B cell (primary cell): ENCODE measurements around the gene MYOD1. TPM values are rescaled to one million over a fixed set of nuclear protein-coding genes. Genes with fewer than 3 reads are reported as not detected.

ENCODE experiments used
- ATAC-seq: fragments of 200-7000 bp; cut with Tn5 transposase; one replicate; pipeline ENCODE4 v1.10.0; 2021; ENCODE audit warnings: low read depth, mild to moderate bottlenecking, moderate number of reproducible peaks, moderate library complexity
- CTCF ChIA-PET: fragments of 350-600 bp; sonication (Branson Sonifier 250); formaldehyde crosslinking; loops from one replicate; lab custom pipeline; 2021; ENCODE audit warnings: antibody characterized with exemption, inconsistent platforms; lab: Charles Lee
- POLR2A ChIA-PET: fragments of 350-600 bp; sonication (Branson Sonifier 250); formaldehyde crosslinking; loops from one replicate; lab custom pipeline; 2021; ENCODE audit warnings: antibody characterized with exemption; lab: Charles Lee
- DNase-seq: peaks from one replicate; pipeline ENCODE4 v3.0.0; 2013
- H2AFZ ChIP-seq: 2 replicates; pipeline ENCODE4 v1.6.1; 2012; ENCODE audit warnings: mild to moderate bottlenecking, low read depth, low read length; ENCODE audit not compliant: insufficient read depth, poor library complexity, severe bottlenecking
- H3K27ac ChIP-seq, 2 donors: 1 replicate in 1 of 2; 2 replicates in 1 of 2; pipeline ENCODE4 v1.5.1; 2012 to 2013; ENCODE audit warnings: low read length in 2 of 2, mild to moderate bottlenecking in 2 of 2, moderate library complexity in 1 of 2
- H3K27me3 ChIP-seq, 4 experiments: fragments of 200-600 bp in 1 of 4; sonication (generic) in 1 of 4; replicated peaks in 1 of 4; 1 replicate in 2 of 4; 2 replicates in 2 of 4; pipeline versions ENCODE4 v1.6.1 to v1.7.0; 2013 to 2016; ENCODE audit warnings: low read length in 3 of 4, mild to moderate bottlenecking in 2 of 4, mixed read lengths in 1 of 4, moderate library complexity in 1 of 4; ENCODE audit not compliant: insufficient read depth in 4 of 4, control insufficient read depth in 3 of 4; ENCODE audit errors: control extremely low read depth in 1 of 4
- H3K36me3 ChIP-seq, 2 experiments: replicated peaks in 1 of 2; 1 replicate in 1 of 2; 2 replicates in 1 of 2; pipeline versions ENCODE4 v1.6.1 to v1.7.1; 2013; ENCODE audit warnings: low read length in 1 of 2; ENCODE audit not compliant: insufficient read depth in 2 of 2, control insufficient read depth in 1 of 2; ENCODE audit errors: control extremely low read depth in 1 of 2, extremely low read depth in 1 of 2
- H3K4me1 ChIP-seq, 2 donors: fragments of 200-600 bp in 1 of 2; sonication (generic) in 1 of 2; 1 replicate in 1 of 2; 2 replicates in 1 of 2; pipeline versions ENCODE4 v1.5.1 to v1.6.1; 2013 to 2017; ENCODE audit warnings: low read length in 2 of 2; ENCODE audit not compliant: control insufficient read depth in 2 of 2, insufficient read depth in 2 of 2
- H3K4me2 ChIP-seq: replicated peaks from 2 replicates; pipeline ENCODE3; 2012; ENCODE audit warnings: mild to moderate bottlenecking, low read depth, low read length; ENCODE audit not compliant: poor library complexity, severe bottlenecking
- H3K4me3 ChIP-seq, 5 experiments: fragments of 200-600 bp in 1 of 5; sonication (generic) in 1 of 5; 1 replicate in 3 of 5; 2 replicates in 2 of 5; pipeline versions ENCODE4 v1.5.1 to v1.7.0; 2011 to 2016; ENCODE audit warnings: low read length in 4 of 5, mild to moderate bottlenecking in 4 of 5, low read depth in 2 of 5, control low read depth in 1 of 5, moderate library complexity in 1 of 5; ENCODE audit not compliant: insufficient read depth in 1 of 5; ENCODE audit errors: control extremely low read depth in 1 of 5, extremely low read depth in 1 of 5
- H3K79me2 ChIP-seq: fragments of 200-600 bp; sonication (generic); one replicate; pipeline ENCODE4 v1.6.0; 2016; ENCODE audit warnings: low read length; ENCODE audit not compliant: control insufficient read depth, insufficient read depth
- H3K9ac ChIP-seq: fragments of 200-600 bp; sonication (generic); 2 replicates; pipeline ENCODE4 v1.6.1; 2017; ENCODE audit warnings: mild to moderate bottlenecking, low read length, moderate library complexity
- H3K9me3 ChIP-seq, 3 donors: one replicate each; pipeline versions ENCODE4 v1.6.1 to v1.7.1; 2013; ENCODE audit warnings: low read length in 2 of 3; ENCODE audit not compliant: control insufficient read depth in 2 of 3, insufficient read depth in 1 of 3; ENCODE audit errors: control extremely low read depth in 1 of 3
- H4K20me1 ChIP-seq: 2 replicates; pipeline ENCODE4 v1.6.0; 2012; ENCODE audit warnings: mild to moderate bottlenecking, low read length; ENCODE audit not compliant: insufficient read depth, control insufficient read depth, poor library complexity, severe bottlenecking
- H3K27ac Mint-ChIP-seq: one replicate; pipeline ENCODE4 v1.8.0; 2021; ENCODE audit warnings: mixed read lengths
- H3K27me3 Mint-ChIP-seq: one replicate; pipeline ENCODE4 v1.8.0; 2021; ENCODE audit warnings: mixed read lengths
- H3K4me1 Mint-ChIP-seq: one replicate; pipeline ENCODE4 v1.8.0; 2021; ENCODE audit warnings: mixed read lengths
- H3K4me3 Mint-ChIP-seq: one replicate; pipeline ENCODE4 v1.8.0; 2021; ENCODE audit warnings: mixed read lengths
- H3K9me3 Mint-ChIP-seq: one replicate; pipeline ENCODE4 v1.8.0; 2022; ENCODE audit warnings: mixed read lengths; ENCODE audit not compliant: insufficient read depth
- EZH2 ChIP-seq: IDR thresholded peaks from 2 replicates; pipeline ENCODE4 v1.6.1; 2012; ENCODE audit warnings: borderline replicate concordance, low read depth, mild to moderate bottlenecking, moderate library complexity, low read length; ENCODE audit not compliant: insufficient read depth, poor library complexity, severe bottlenecking
- WGBS: methylation state at CpG from one replicate; pipeline ENCODE4 v1.1.5; 2013; ENCODE audit warnings: missing lambda C conversion rate; ENCODE audit not compliant: insufficient coverage; 5-methylcytosine and 5-hydroxymethylcytosine counted together
- intact Hi-C: fragments of 100-400 bp; cut with micrococcal nuclease; formaldehyde crosslinking; loops from one replicate; pipeline ENCODE4 v1.10.0; 2022
- polyA plus RNA-seq: library from polyadenylated mRNA; depleted of rRNA; stranded (reverse); fragments of >200 nt; gene quantifications from 2 replicates; pipeline ENCODE4 v1.2.3, GENCODE V29; 2012
- total RNA-seq, 2 donors: library from RNA; stranded (reverse); fragments of 120-200 nt in 1 of 2; gene quantifications; 1 replicate in 1 of 2; 2 replicates in 1 of 2; pipeline versions ENCODE4 v1.2.3 to v1.2.4, GENCODE V29; 2013 to 2022
- TF ChIP-seq, protein P1 (sequence below): fragments of 200-600 bp; IDR thresholded peaks from one replicate; pipeline ENCODE4 v1.8.0; 2022; ENCODE audit warnings: antibody characterized with exemption, mild to moderate bottlenecking

MYOD1 gene
- total and polyA plus RNA-seq, 2 donors (not counting 1 experiment from before 2014, with no cell fraction given) = not detected

DNA sequence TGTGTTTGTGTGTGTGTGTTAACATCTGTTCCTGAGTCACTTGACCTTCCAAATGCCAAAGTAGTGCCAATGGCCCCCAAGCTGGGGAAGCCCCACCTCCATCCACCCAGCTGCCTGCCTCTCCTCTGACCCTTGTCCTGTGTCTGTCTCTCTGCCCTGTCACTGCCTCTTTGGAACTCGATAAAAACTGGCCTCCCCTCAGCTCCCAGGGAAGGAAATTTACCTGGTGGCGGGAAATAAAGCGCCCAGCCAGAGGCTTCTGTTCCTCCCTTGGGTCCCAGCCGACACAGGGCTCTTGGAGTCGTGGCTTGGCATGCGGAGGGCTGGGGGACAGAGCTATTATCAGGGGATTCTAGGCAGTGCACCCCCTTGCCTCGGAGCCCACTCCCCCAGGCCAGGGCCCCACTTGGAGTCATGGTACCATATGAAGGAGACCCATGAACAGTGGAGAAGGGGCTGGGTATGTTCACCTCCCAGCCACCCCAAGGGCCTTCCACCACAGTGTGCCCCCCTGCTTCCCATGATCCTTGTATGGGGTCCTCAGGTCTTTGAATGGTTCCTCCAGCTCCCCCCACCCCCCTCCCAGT lies 21.4 kb downstream of the MYOD1 start:
- Histone ChIP-seq H4K20me1 (no peaks in the 10 kb centered on the region), H3K4me1 (no peaks in the 10 kb centered on the region), H3K27me3 (peaks cover 0 to 30% (median 10%) of the 10 kb centered on the region in 4 experiments), H2AFZ (no peak overlapping the region), H3K9ac (no peak overlapping the region), H3K4me3 (no peak overlapping the region), H3K9me3 (peaks cover 0 to 18% (median 0%) of the 10 kb centered on the region in 3 donors), H3K4me2 (no peak overlapping the region), H3K27ac (no peak overlapping the region), H3K79me2 (no peaks in the 10 kb centered on the region), H3K36me3 (no peaks in the 10 kb centered on the region)
- Mint-ChIP-seq H3K27ac (no peak overlapping the region), H3K4me3 (no peak overlapping the region), H3K4me1 (peaks cover 2% of the 10 kb centered on the region), H3K9me3 (no peaks in the 10 kb centered on the region), H3K27me3 (peaks cover 28% of the 10 kb centered on the region)
- ATAC-seq = no peak
- intact Hi-C loops = no loop called here
- no peak for DNase-seq
- POLR2A ChIA-PET = no interaction called here
- WGBS = 86% methylated on average over 7 of the region's 7 CpGs
- CTCF ChIA-PET = interaction anchor here (2.3 kb wide), 1 partner anchor 10 kb away, joined by 12 read pairs; no protein-coding TSS in a partner anchor
- TF ChIP-seq, protein P1, sequence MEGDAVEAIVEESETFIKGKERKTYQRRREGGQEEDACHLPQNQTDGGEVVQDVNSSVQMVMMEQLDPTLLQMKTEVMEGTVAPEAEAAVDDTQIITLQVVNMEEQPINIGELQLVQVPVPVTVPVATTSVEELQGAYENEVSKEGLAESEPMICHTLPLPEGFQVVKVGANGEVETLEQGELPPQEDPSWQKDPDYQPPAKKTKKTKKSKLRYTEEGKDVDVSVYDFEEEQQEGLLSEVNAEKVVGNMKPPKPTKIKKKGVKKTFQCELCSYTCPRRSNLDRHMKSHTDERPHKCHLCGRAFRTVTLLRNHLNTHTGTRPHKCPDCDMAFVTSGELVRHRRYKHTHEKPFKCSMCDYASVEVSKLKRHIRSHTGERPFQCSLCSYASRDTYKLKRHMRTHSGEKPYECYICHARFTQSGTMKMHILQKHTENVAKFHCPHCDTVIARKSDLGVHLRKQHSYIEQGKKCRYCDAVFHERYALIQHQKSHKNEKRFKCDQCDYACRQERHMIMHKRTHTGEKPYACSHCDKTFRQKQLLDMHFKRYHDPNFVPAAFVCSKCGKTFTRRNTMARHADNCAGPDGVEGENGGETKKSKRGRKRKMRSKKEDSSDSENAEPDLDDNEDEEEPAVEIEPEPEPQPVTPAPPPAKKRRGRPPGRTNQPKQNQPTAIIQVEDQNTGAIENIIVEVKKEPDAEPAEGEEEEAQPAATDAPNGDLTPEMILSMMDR = no peak
- no peak for TF ChIP-seq EZH2

DNA sequence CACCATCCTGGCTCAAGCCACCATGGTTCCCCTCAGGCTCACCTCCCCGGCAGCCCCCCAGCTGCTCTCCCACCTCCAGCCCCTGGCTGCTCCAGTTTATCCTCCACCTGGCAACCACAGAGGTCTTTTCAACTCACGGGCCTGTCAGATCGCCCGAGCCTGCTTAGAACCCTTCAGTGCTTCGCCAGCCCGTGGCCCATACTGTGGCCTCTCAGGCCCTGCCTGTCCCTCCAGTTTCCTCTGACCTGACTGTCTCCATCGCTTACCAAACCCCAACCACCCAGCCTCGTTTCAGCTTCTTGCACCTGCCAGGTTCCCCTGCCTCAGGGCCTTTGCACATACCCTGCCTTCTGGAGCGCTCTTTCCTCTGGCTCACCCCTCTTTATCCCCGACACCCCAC lies 22.1 kb downstream of the MYOD1 start:
- no peak overlapping the region for H2AFZ ChIP-seq
- H3K9me3 ChIP-seq = peaks cover 0 to 12% (median 0%) of the 10 kb centered on the region in 3 donors
- intact Hi-C loops = no loop called here
- Mint-ChIP-seq H3K4me3 (no peak overlapping the region), H3K4me1 (peaks cover 2% of the 10 kb centered on the region), H3K27ac (no peak overlapping the region), H3K9me3 (no peaks in the 10 kb centered on the region), H3K27me3 (peaks cover 28% of the 10 kb centered on the region)
- CTCF ChIA-PET = interaction anchor here (1.1 kb wide), 1 partner anchor 10 kb away, joined by 3 read pairs; no protein-coding TSS in a partner anchor
- POLR2A ChIA-PET = no interaction called here
- WGBS = 90% methylated on average over 9 of the region's 10 CpGs
- H3K36me3 ChIP-seq = no peaks in the 10 kb centered on the region
- no peak overlapping the region for H3K9ac ChIP-seq
- no peaks in the 10 kb centered on the region for H4K20me1 ChIP-seq
- no peak for DNase-seq
- no peak for ATAC-seq
- H3K4me1 ChIP-seq = no peaks in the 10 kb centered on the region
- TF ChIP-seq, protein P1 = no peak
- TF ChIP-seq EZH2 = no peak
- H3K4me2 ChIP-seq = no peak overlapping the region
- no peaks in the 10 kb centered on the region for H3K79me2 ChIP-seq
- no peak overlapping the region for H3K27ac ChIP-seq
- peaks cover 0 to 26% (median 10%) of the 10 kb centered on the region in 4 experiments for H3K27me3 ChIP-seq
- H3K4me3 ChIP-seq = no peak overlapping the region
